NCI-H146 treated with DMSO at 0.1 percent for 48 hours (cell line): Measurements from ENCODE around the gene ATP9A.
A peak's percentile ranks its signal among the peaks of the same experiment; 100 is the strongest.
"Not testable (repeated sequence)": the region's sequence is repeated elsewhere in the genome, so short reads cannot be mapped to it uniquely, and the experiment has no call there.

Experiments
- DNase-seq: peaks from one replicate; lab custom pipeline; 2025; ENCODE audit not compliant: unreplicated experiment; lab: John Stamatoyannopoulos, UW

The ATP9A gene

GRCh38 chr20:51797357-51798025 lies 29.3 kb upstream of the ATP9A start:
- DNase-seq: no peak

GRCh38 chr20:51796340-51796739 lies 28.1 kb upstream of the ATP9A start:
- DNase-seq: no peak

DNA sequence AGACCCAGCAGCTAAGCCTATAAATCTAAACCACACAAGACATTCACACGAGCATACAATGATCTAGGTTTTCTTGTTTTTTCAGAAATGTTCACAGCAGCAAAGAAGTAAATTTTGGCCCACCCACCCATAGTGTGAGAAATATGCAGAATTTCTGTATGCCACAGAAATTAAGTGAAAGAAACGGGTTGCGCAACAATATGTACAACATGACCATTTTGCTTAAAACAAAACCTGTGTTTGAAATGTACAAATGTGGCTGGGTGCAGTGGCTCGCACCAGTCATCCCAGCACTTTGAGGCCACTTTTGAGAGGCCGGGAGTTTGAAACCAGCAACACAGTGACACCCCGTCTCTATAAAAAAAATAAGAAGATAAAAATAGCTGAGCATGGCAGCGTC lies 24.8 kb upstream of the ATP9A start:
- no peak for DNase-seq

DNA sequence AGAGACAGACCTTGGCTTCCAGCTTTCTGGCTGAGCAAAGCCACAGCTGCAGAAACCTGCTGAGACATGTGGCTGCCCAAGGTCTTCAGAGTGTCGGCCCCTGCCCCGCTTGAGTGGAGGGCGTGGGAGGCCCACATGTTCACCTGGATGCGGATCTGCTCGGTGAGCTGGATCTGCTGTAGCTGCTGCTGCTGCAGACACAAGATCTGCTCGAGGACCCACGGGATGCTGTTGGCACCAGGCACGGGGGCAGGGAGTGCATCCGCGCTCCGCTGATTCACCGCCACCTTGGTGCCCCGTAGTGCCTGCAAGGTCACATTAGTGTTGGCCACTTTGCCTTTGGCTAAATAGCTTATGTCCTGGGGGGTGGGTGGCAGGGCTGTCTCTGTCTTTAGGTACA lies 23.4 kb upstream of the ATP9A start:
- no peak for DNase-seq

GRCh38 chr20:51790256-51790655 lies 22.1 kb upstream of the ATP9A start:
- no peak for DNase-seq

DNA sequence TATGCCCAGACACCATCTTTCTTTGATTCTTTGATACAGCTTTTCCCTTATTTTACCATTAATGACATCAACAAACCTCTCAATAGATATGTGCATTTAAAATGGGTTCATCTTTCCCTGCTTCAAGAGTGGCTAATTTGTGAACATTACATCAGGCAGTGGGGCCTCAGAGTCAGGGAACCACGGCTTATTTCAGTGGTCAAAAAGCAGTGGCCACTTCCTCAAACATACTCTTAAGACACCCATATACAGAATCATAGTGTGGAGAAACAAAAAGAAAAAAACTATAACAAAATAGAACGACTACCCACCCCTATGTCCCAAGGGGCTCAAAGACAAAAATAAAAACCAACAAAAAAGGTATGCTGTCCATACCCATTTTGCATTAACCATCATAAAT lies 21.2 kb upstream of the ATP9A start:
- no peak for DNase-seq

- DNase-seq: no peak
Observed at GRCh38 chr20:51788822-51789221, 20.6 kb upstream of the ATP9A start.

GRCh38 chr20:51784299-51784698 lies 16.1 kb upstream of the ATP9A start:
- no peak for DNase-seq

DNA sequence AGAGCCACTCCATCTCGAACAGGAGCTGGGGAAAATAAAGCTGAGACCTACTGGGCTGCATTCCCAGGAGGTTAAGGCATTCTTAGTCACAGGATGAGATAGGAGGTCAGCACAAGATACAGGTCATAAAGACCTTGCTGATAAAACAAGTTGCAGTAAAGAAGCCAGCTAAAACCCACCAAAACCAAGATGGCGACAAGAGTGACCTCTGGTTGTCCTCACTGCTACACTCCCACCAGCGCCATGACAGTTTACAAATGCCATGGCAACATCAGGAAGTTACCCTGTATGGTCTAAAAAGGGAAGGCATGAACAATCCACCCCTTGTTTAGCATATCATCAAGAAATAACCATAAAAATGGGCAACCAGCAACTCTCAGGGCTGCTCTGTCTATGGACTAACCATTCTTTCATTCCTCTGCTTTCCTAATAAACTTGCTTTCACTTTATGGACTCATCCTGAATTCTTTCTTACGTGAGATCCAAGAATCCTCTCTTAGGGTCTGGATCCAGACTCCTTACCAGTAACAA lies 10.1 kb upstream of the ATP9A start:
- DNase-seq: not testable (repeated sequence)

DNA sequence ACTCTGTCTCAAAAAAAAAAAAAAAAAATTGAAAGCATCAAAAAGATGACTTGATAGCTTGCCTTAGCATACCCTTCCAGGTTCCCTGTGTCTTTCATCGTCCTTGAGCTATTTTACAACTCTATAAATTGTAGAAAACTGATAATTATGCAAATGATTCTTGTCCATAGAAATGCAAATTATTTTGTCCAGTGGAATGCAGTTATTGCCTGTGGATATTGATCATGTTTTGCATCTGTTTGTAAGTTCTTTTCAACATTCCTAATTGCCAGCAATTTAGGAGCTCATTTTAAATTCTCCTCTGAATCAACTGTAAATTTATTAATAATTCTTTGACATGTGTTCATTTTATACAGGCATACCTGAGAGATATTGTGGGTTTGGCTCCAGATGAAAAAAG lies 7.1 kb upstream of the ATP9A start:
- no peak for DNase-seq

GRCh38 chr20:51772236-51772635 lies 4.0 kb upstream of the ATP9A start:
- no peak for DNase-seq

DNA sequence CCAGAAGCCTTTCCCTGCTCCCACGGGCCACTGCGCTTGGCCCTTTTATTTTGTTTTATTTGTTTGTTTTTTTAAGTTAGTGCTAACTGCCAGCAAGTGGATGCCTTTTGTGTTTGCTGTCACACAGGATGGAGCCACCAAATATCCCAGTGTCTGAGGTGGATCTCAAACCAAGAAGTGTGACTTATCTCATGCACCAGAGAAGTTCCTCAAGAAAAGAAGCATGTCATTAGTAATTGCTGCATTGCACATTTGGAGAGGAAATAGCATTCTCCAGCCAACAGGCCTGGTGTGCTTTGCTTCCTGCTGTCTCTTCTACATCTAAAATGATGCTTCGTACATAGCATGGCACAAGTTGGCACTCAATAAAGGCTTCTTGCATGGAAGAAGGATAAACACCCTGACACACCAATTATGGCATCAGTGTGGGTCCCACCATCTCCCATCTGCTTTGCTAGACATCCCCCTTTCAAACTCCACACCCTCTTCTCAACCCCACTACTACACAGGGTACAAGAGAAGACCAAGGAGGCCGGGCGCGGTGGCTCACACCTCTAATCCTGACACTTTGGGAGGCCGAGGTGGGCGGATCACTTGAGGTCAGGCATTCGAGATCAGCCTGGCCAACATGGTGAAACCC lies 1.9 kb upstream of the ATP9A start:
- no peak for DNase-seq

GRCh38 chr20:51768759-51769517 lies 748 bp upstream of the ATP9A start:
- DNase-seq: peak; percentile 13

- peak; percentile 97 for DNase-seq
Observed at GRCh38 chr20:51766994-51767866, 960 bp downstream of the ATP9A start.

GRCh38 chr20:51765381-51765780 lies 2.8 kb downstream of the ATP9A start:
- not testable (repeated sequence) for DNase-seq

- DNase-seq: no peak
Observed at GRCh38 chr20:51763965-51764602, 4.1 kb downstream of the ATP9A start.

DNA sequence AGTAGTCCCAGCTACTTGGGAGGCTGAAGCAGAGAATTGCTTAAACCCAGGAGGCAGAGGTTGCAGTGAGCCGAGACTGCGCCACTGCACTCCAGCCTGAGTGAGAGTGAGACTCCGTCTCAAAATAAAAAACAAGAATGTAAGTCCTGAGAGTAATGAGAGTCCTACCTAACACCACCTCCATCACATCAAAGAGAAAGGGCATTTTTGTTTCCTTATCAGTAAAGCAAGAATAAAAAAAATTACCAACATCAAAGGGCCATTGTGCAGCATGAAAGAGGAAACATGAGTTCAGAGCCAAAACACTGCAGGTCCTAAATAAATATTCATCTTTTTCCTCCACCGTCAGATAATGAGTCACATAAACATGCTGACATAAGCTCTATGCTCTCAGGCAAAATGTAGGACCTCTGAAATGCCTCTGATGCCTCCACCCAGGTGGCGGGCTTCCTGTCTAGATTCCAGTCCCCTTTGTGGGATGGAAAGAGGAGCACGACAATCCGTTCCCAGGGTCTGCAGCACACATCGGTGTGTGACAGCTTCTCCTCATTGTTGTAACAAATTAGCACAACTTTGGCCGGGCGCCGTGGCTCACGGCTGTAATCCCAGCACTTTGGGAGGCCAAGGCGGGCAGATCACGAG lies 7.2 kb downstream of the ATP9A start:
- DNase-seq: peak; percentile 57

DNA sequence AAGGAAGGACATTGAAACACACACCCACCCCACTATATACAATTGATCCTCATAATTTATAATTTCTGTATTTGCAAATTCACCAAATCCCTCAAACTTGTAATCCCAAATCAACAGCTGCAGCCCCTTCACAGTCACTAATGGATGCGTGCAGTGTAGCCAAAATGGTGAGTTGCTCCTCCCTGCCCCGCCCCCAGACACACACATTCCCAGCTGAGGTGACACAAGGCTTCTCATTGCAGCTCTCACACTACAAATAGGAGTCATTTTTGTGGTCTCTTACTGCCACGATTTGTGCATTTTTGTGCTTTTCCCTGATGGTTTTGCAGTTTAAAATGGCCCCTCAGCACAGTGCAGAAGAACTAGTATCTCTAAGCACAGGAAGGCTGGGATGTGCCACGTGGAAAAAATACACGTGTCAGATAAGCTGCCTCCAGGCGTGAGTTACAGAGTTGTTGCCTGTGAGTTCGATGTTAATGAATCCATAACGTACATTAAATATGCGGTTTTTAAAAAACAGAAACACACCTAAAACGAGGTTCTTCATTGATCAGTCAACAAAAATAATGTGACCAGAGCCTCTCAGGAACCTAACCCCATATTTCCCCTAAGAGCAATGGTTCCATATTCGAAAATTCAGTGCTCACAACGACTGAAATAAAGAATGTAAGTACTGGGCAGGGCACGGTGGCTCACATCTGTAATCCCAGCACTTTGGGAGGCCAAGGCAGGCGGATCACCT lies 8.2 kb downstream of the ATP9A start:
- no peak for DNase-seq

GRCh38 chr20:51758978-51759544 lies 9.1 kb downstream of the ATP9A start:
- no peak for DNase-seq
